Measurements from ENCODE around the gene IMP4. TPM values are rescaled to one million over a fixed set of nuclear protein-coding genes. Genes with fewer than 3 reads are reported as not detected.

IMP4 gene
- total and polyA plus RNA-seq, 2 of the 13 experiments (the other 11 are each of a cell fraction or from before 2014, with no cell fraction given): 142 to 158 TPM

GRCh38 chr2:130336150-130336876, 6.4 kb upstream of the IMP4 start (continued):
- TF ChIP-seq, protein P1, sequence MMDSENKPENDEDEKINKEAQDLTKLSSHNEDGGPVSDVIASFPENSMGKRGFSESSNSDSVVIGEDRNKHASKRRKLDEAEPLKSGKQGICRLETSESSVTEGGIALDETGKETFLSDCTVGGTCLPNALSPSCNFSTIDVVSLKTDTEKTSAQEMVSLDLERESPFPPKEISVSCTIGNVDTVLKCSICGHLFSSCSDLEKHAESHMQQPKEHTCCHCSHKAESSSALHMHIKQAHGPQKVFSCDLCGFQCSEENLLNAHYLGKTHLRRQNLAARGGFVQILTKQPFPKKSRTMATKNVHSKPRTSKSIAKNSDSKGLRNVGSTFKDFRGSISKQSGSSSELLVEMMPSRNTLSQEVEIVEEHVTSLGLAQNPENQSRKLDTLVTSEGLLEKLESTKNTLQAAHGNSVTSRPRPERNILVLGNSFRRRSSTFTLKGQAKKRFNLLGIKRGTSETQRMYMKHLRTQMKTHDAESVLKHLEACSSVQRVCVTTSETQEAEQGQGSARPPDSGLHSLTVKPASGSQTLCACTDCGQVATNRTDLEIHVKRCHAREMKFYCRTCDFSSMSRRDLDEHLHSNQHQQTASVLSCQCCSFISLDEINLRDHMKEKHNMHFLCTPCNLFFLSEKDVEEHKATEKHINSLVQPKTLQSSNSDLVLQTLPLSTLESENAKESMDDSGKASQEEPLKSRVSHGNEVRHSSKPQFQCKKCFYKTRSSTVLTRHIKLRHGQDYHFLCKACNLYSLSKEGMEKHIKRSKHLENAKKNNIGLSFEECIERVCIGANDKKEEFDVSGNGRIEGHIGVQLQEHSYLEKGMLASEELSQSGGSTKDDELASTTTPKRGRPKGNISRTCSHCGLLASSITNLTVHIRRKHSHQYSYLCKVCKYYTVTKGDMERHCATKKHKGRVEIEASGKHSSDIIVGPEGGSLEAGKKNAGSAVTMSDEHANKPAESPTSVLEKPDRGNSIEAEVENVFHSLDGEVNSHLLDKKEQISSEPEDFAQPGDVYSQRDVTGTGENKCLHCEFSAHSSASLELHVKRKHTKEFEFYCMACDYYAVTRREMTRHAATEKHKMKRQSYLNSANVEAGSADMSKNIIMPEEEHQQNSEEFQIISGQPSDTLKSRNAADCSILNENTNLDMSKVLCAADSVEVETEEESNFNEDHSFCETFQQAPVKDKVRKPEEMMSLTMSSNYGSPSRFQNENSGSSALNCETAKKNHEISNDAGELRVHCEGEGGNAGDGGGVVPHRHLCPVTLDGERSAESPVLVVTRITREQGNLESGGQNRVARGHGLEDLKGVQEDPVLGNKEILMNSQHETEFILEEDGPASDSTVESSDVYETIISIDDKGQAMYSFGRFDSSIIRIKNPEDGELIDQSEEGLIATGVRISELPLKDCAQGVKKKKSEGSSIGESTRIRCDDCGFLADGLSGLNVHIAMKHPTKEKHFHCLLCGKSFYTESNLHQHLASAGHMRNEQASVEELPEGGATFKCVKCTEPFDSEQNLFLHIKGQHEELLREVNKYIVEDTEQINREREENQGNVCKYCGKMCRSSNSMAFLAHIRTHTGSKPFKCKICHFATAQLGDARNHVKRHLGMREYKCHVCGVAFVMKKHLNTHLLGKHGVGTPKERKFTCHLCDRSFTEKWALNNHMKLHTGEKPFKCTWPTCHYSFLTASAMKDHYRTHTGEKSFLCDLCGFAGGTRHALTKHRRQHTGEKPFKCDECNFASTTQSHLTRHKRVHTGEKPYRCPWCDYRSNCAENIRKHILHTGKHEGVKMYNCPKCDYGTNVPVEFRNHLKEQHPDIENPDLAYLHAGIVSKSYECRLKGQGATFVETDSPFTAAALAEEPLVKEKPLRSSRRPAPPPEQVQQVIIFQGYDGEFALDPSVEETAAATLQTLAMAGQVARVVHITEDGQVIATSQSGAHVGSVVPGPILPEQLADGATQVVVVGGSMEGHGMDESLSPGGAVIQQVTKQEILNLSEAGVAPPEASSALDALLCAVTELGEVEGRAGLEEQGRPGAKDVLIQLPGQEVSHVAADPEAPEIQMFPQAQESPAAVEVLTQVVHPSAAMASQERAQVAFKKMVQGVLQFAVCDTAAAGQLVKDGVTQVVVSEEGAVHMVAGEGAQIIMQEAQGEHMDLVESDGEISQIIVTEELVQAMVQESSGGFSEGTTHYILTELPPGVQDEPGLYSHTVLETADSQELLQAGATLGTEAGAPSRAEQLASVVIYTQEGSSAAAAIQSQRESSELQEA (CRISPR knock-in tag; IDR thresholded peaks at IDR 0.05; ENCODE audit: not compliant biosample characterization): no peak
- TF ChIP-seq ETV6 (CRISPR knock-in tag; conservative IDR thresholded peaks at IDR 0.05) (no peak), ZNF484 (CRISPR knock-in tag; IDR thresholded peaks at IDR 0.05; ENCODE audit: borderline replicate concordance, low read depth) (no peak), RORA (CRISPR knock-in tag; IDR thresholded peaks at IDR 0.05) (no peak), AFF4 (CRISPR knock-in tag; IDR thresholded peaks at IDR 0.05) (no peak), DMTF1 (CRISPR knock-in tag; IDR thresholded peaks at IDR 0.05) (no peak), ZNF496 (CRISPR knock-in tag; IDR thresholded peaks at IDR 0.05; ENCODE audit: insufficient replicate concordance) (no peak)
- TF ChIP-seq, protein P2, sequence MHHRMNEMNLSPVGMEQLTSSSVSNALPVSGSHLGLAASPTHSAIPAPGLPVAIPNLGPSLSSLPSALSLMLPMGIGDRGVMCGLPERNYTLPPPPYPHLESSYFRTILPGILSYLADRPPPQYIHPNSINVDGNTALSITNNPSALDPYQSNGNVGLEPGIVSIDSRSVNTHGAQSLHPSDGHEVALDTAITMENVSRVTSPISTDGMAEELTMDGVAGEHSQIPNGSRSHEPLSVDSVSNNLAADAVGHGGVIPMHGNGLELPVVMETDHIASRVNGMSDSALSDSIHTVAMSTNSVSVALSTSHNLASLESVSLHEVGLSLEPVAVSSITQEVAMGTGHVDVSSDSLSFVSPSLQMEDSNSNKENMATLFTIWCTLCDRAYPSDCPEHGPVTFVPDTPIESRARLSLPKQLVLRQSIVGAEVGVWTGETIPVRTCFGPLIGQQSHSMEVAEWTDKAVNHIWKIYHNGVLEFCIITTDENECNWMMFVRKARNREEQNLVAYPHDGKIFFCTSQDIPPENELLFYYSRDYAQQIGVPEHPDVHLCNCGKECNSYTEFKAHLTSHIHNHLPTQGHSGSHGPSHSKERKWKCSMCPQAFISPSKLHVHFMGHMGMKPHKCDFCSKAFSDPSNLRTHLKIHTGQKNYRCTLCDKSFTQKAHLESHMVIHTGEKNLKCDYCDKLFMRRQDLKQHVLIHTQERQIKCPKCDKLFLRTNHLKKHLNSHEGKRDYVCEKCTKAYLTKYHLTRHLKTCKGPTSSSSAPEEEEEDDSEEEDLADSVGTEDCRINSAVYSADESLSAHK (CRISPR knock-in tag; IDR thresholded peaks at IDR 0.05; ENCODE audit: borderline replicate concordance): no peak
